ENCODE data around the gene NF1.

DNA sequence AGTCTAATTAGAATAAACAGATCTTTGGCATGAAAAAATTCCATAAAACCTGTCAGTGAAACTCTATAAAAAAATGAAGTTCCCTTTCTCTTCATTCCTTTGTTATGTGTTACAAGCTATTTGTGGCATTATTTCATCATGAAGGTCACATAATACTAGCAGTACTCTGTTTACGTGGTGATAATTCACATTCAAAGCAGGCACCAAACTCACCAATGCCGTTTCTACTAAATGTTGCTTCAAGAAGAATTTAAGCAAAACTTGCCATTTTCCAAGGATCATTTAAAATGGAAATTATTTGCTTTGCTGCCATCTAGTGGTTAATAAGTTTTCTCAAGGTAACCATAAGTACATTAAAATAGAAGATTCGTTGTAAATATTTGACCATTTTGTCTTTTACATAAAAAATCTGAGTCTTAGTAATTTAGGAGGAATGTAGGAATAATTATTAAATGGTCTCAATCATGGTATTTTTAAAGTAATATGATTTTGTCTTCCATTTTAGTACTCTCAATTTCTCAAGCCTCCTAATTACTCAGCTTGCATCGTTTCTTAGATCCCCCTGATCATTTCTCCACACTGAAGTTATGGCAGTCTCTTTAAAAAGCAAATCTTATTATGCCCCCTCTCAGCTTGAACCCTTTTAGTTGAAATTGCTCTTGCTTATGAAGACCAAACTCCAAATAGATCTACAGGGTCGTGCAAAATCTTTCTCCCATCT lies 121.4 kb downstream of the NF1 start:
- TF ChIP-seq ZNF2 (tag by site-specific recombination; IDR thresholded peaks at IDR 0.05) (no peak), ZBTB1 (tag by site-specific recombination; IDR thresholded peaks at IDR 0.05) (no peak), ZNF660 (tag by site-specific recombination; IDR thresholded peaks at IDR 0.05) (no peak), ZNF391 (tag by site-specific recombination; IDR thresholded peaks at IDR 0.05; ENCODE audit: borderline replicate concordance, low read depth) (no peak)

Data from HEK293 (cell line).